ENCODE results near the gene GUF1.

The GUF1 gene

GRCh38 chr4:44652002-44652401, 26.2 kb upstream of the GUF1 start:
- TF ChIP-seq, protein P1, sequence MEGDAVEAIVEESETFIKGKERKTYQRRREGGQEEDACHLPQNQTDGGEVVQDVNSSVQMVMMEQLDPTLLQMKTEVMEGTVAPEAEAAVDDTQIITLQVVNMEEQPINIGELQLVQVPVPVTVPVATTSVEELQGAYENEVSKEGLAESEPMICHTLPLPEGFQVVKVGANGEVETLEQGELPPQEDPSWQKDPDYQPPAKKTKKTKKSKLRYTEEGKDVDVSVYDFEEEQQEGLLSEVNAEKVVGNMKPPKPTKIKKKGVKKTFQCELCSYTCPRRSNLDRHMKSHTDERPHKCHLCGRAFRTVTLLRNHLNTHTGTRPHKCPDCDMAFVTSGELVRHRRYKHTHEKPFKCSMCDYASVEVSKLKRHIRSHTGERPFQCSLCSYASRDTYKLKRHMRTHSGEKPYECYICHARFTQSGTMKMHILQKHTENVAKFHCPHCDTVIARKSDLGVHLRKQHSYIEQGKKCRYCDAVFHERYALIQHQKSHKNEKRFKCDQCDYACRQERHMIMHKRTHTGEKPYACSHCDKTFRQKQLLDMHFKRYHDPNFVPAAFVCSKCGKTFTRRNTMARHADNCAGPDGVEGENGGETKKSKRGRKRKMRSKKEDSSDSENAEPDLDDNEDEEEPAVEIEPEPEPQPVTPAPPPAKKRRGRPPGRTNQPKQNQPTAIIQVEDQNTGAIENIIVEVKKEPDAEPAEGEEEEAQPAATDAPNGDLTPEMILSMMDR (IDR thresholded peaks at IDR 0.05) = no peak

DNA sequence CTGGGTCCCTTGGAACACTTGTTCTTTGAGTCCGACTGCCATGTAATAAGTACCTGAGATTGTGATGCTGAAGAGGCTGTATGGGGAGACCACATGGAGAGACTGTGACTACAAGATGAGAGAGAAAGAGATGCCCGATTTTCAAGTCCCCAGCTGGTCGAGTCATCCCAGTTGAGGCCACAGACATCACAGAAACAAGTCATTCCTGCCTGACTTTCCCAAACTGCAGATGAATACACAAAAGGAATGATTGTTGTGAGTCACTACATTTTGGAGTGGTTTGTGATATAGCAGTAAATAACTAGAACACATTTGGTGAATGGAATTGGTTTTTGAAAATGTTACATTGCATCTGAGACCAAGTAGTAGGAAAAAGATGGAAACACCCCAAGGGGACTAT, 17.8 kb upstream of the GUF1 start:
- TF ChIP-seq, protein P1 (IDR thresholded peaks at IDR 0.05) = no peak

GRCh38 chr4:44661940-44662622, 16.1 kb upstream of the GUF1 start:
- TF ChIP-seq, protein P1 (IDR thresholded peaks at IDR 0.05) = no peak

GRCh38 chr4:44662623-44663005, 15.6 kb upstream of the GUF1 start:
- TF ChIP-seq, protein P1 (IDR thresholded peaks at IDR 0.05) = no peak

DNA sequence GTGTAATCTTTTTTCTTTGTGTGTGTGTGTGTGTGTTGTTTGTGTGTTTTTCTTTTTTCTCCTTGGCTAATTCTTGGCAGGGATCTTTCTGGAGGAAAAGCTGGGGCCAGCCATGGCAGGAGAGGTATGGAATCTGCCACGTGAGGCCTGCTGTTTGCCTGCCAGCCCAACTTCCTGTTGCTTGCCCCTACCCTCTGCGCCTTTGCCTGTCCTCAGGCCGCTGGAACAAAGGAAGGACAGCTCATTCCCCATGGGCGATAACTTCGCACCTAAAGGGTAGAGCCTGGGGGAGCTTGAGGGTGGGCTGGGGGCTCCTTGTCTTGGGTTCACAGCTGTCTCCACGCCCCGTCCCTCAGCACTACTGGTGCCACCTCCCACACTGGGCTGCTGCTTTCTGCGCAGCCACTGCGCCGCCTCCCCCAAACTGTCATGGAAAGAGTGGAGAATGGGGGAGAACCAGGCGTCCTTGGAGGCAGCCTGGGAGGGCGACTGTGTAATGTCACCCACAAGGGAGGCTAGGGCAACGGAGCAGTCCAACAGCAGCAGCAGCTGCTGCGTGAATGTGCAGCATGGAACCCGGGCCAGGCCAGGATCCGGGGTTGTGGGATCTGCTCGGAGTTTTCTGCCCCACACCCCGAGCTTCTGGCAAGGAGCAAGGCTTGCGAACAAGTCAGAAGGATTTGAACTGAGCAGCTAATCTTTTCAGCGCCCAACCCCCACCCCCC, 14.5 kb upstream of the GUF1 start:
- TF ChIP-seq, protein P1 (IDR thresholded peaks at IDR 0.05) = no peak

DNA sequence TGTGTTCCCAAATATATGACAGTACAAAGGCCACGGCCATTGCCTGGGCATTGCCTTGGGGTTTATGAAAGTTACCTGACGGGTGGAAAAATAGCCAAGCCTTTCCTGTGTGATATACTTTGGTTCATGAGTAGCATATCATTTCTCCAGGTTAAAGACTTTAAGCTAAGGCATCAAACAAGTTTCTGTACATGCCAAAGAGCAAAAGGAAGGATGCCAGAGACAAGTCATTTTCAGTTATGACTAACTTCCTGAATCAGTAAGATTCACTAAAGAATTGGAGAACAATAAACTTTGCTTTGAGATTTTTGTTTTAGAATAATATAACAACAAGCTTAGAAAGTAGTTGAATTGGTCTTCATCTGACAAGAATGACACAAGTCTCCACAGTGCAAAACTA, 9.7 kb upstream of the GUF1 start:
- TF ChIP-seq, protein P1 (IDR thresholded peaks at IDR 0.05) = no peak

DNA sequence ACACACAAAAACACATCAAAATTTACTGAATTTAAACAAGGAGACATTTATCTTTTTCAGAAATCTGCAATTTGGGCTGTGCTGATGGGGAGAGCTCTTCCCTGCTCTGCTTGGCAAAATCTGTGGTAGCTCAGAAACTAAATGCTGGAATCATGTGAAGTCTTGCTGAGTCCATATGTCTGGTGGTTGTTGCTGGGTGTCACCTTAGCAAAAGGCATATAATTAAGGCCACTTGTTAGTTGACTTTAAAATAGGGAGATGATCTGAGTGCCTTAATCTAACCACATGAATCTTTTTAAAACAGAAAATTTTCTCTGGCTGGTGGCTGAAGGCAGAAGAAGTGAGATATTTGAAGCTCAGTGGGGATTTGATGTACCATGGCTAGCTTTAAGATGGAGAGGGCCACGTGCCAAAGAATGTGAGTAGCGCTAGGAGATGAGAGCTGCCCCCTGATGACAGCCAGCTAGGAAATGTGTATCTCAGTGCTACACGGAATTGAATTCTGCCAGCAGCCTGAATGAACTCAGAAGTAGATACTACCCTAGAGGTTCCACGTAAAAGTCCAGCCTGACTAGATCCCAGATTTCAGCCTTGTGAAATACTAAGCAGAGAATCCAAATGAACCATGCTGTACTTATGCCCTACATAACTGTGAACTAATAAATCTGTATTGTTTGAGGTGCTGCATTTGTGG, 7.6 kb upstream of the GUF1 start:
- TF ChIP-seq, protein P1 (IDR thresholded peaks at IDR 0.05) = no peak

All from LNCAP (cell line).